Type B pancreatic cell (in vitro differentiated cells): ENCODE results near the gene PCDHGA6. TPM values are rescaled to one million over a fixed set of nuclear protein-coding genes. Genes with fewer than 3 reads are reported as not detected.

Source experiments
- DNase-seq: peaks from one replicate; pipeline ENCODE4 v3.0.0; 2021; ENCODE audit warnings: mixed read lengths; ENCODE audit not compliant: unreplicated experiment; ENCODE audit errors: extremely low spot score
- H3K27ac Mint-ChIP-seq: 2 replicates; pipeline ENCODE4 v1.8.0; 2021; ENCODE audit warnings: mild to moderate bottlenecking, mixed read lengths
- H3K27me3 Mint-ChIP-seq: 2 replicates; pipeline ENCODE4 v1.8.0; 2021; ENCODE audit warnings: mixed read lengths
- H3K36me3 Mint-ChIP-seq: 2 replicates; pipeline ENCODE4 v1.8.0; 2021; ENCODE audit warnings: mixed read lengths
- H3K4me1 Mint-ChIP-seq: one replicate; pipeline ENCODE4 v1.8.0; 2021; ENCODE audit warnings: mixed read lengths; ENCODE audit not compliant: unreplicated experiment
- H3K4me3 Mint-ChIP-seq: 2 replicates; pipeline ENCODE4 v1.8.0; 2021; ENCODE audit warnings: mild to moderate bottlenecking, mixed read lengths
- H3K9me3 Mint-ChIP-seq: 2 replicates; pipeline ENCODE4 v1.8.0; 2021; ENCODE audit warnings: mixed read lengths
- CTCF ChIP-seq: fragments of 200-600 bp; sonication (generic); conservative IDR thresholded peaks from 2 replicates; pipeline ENCODE4 v1.5.0; 2021; ENCODE audit warnings: antibody characterized with exemption, mild to moderate bottlenecking
- total RNA-seq: library from RNA; stranded (reverse); gene quantifications from 2 replicates; pipeline ENCODE4 v1.2.1, GENCODE V29; 2021; ENCODE audit warnings: low replicate concordance

PCDHGA6 gene
- total RNA-seq, 1 donor from 2014 or later = 0.41 TPM

GRCh38 chr5:141427783-141428426 is 54.2 kb downstream of the PCDHGA6 start:
- H3K4me3 Mint-ChIP-seq = peak overlapping the region; percentile 34
- H3K36me3 Mint-ChIP-seq = peaks cover 39% of the 10 kb centered on the region
- no peak for TF ChIP-seq CTCF
- H3K27me3 Mint-ChIP-seq = no peaks in the 10 kb centered on the region
- H3K4me1 Mint-ChIP-seq = no peaks in the 10 kb centered on the region
- DNase-seq = no peak
- H3K9me3 Mint-ChIP-seq = peaks cover 21% of the 10 kb centered on the region
- no peak overlapping the region for H3K27ac Mint-ChIP-seq

Other genes starting within 250 kb of the PCDHGA6 start
- 7.3 and 28.8 TPM in 2 replicates for gene PCDHB5, start 238.7 kb upstream of the PCDHGA6 start, total RNA-seq
- gene PCDHB6, start 223.8 kb upstream of the PCDHGA6 start, total RNA-seq = 0.80 and 0.95 TPM in 2 replicates
- 0.29 and 0.63 TPM in 2 replicates for gene PCDHB7, start 201.2 kb upstream of the PCDHGA6 start, total RNA-seq
- gene PCDHB8, start 196.1 kb upstream of the PCDHGA6 start, total RNA-seq = 0.99 and 3.9 TPM in 2 replicates
- gene PCDHB16, start 191.5 kb upstream of the PCDHGA6 start, total RNA-seq = 3.1 and 6.9 TPM in 2 replicates
- gene PCDHB9, start 186.7 kb upstream of the PCDHGA6 start, total RNA-seq = 2.2 and 2.8 TPM in 2 replicates
- gene PCDHB10, start 181.5 kb upstream of the PCDHGA6 start, total RNA-seq = 2.1 and 3.2 TPM in 2 replicates
- 2.0 and 3.3 TPM in 2 replicates for gene PCDHB11, start 174.3 kb upstream of the PCDHGA6 start, total RNA-seq
- 1.4 and 2.3 TPM in 2 replicates for gene PCDHB12, start 165.2 kb upstream of the PCDHGA6 start, total RNA-seq
- 2.3 and 4.7 TPM in 2 replicates for gene PCDHB13, start 160.0 kb upstream of the PCDHGA6 start, total RNA-seq
- gene PCDHB14, start 150.5 kb upstream of the PCDHGA6 start, total RNA-seq = 3.1 and 3.7 TPM in 2 replicates
- gene PCDHB15, start 128.5 kb upstream of the PCDHGA6 start, total RNA-seq = 3.3 and 3.8 TPM in 2 replicates
- gene SLC25A2, start 69.8 kb upstream of the PCDHGA6 start, total RNA-seq = 0.45 and 0.92 TPM in 2 replicates
- 87.0 and 92.0 TPM in 2 replicates for gene TAF7, start 53.1 kb upstream of the PCDHGA6 start, total RNA-seq
- 0.31 and 0.74 TPM in 2 replicates for gene PCDHGA1, start 43.4 kb upstream of the PCDHGA6 start, total RNA-seq
- gene PCDHGA2, start 35.1 kb upstream of the PCDHGA6 start, total RNA-seq = 0.17 and 0.69 TPM in 2 replicates
- 0.27 and 2.3 TPM in 2 replicates for gene PCDHGA3, start 30.1 kb upstream of the PCDHGA6 start, total RNA-seq
- gene PCDHGB1, start 23.8 kb upstream of the PCDHGA6 start, total RNA-seq = 1.1 and 1.8 TPM in 2 replicates
- gene PCDHGA4, start 18.9 kb upstream of the PCDHGA6 start, total RNA-seq = 0.75 and 1.5 TPM in 2 replicates
- 0.94 and 0.95 TPM in 2 replicates for gene PCDHGB2, start 13.9 kb upstream of the PCDHGA6 start, total RNA-seq
- gene PCDHGA5, start 9.7 kb upstream of the PCDHGA6 start, total RNA-seq = 0.39 and 0.88 TPM in 2 replicates
- gene PCDHGB3, start 3.6 kb upstream of the PCDHGA6 start, total RNA-seq = 0.39 and 1.2 TPM in 2 replicates
- 0.31 and 0.40 TPM in 2 replicates for gene PCDHGA7, start 8.9 kb downstream of the PCDHGA6 start, total RNA-seq
- gene PCDHGB4, start 13.8 kb downstream of the PCDHGA6 start, total RNA-seq = 13.0 and 15.6 TPM in 2 replicates
- gene PCDHGA8, start 18.7 kb downstream of the PCDHGA6 start, total RNA-seq = 1.3 and 2.1 TPM in 2 replicates
- 2.6 and 8.1 TPM in 2 replicates for gene PCDHGB5, start 24.1 kb downstream of the PCDHGA6 start, total RNA-seq
- 0.97 and 2.2 TPM in 2 replicates for gene PCDHGA9, start 28.9 kb downstream of the PCDHGA6 start, total RNA-seq
- gene PCDHGB6, start 34.1 kb downstream of the PCDHGA6 start, total RNA-seq = 4.9 and 39.4 TPM in 2 replicates
- gene PCDHGA10, start 39.1 kb downstream of the PCDHGA6 start, total RNA-seq = 9.8 and 18.5 TPM in 2 replicates
- 4.4 and 8.5 TPM in 2 replicates for gene PCDHGB7, start 43.8 kb downstream of the PCDHGA6 start, total RNA-seq
- 2.6 TPM in 2 replicates for gene PCDHGA11, start 47.2 kb downstream of the PCDHGA6 start, total RNA-seq
- 1.2 and 1.7 TPM in 2 replicates for gene PCDHGA12, start 56.6 kb downstream of the PCDHGA6 start, total RNA-seq
- 11.0 and 60.3 TPM in 2 replicates for gene PCDHGC3, start 102.1 kb downstream of the PCDHGA6 start, total RNA-seq
- 0.38 and 4.0 TPM in 2 replicates for gene PCDHGC4, start 111.1 kb downstream of the PCDHGA6 start, total RNA-seq
- 0.45 and 1.9 TPM in 2 replicates for gene PCDHGC5, start 115.2 kb downstream of the PCDHGA6 start, total RNA-seq
- 79.6 and 103 TPM in 2 replicates for gene DIAPH1, start 245.1 kb downstream of the PCDHGA6 start, total RNA-seq